GM18867 (cell line): ENCODE measurements around the gene STXBP5.
A peak's percentile ranks its signal among the peaks of the same experiment; 100 is the strongest.

Experiments
- ATAC-seq: cut with Tn5 transposase; IDR thresholded peaks from one replicate; pipeline ENCODE4 v1.9.1; 2021; ENCODE audit warnings: mild to moderate bottlenecking, moderate library complexity; ENCODE audit not compliant: unreplicated experiment

The STXBP5 gene

DNA sequence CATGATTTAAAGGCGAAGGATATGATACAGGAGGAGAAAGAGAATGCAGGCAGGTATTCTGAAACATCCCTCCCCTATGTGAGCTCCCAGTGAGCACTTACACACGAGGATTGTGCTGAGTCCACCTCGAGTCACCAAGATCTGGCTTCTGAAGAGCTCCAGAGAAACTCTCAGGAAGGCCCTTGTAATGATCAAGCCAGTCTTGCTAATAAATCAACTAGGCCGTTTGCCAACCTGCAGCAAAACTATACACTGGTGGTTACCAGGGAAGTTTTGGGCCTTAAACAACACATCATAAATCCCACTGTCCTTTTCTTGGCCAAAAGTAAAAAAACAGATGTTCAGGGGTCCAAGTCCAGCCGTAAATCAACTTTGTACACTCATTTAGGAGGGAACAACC is 79.2 kb downstream of the STXBP5 start:
- ATAC-seq, result no peak

DNA sequence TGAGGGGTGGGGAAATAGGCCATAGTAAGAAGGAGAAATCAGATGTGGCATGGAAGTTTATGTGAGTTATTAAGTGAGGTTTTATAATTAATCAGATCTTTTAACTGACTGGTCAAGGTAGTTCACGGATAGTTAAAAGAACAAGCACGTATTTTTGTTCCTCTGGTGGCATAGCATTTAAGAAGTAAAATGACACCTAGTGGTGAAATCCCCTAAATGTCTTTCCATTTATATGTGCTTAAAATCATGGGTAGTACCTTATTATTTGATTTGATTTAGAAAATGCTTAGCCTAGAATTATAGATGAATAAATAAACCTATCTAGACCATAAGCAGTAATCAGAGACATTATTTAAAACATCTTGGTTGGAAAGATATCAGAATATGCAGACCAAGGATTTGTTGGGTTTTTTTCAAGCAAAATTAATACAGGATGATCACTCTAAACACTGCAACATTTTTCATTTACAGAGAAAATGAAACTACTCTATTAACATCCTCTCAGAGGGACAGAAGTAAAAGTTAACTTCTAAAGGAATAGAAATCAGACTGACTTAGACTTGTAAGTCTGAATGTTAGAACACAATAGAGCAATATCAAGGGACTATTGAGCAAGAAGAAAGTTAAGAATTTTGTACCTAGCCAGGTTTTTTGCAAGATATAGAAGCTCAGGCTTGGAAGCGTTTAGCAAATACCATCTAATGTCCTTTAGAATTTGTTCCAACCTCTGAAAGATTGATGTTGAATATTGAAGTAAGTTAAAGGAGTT is 81.1 kb downstream of the STXBP5 start:
- ATAC-seq, result peak; percentile 76

DNA sequence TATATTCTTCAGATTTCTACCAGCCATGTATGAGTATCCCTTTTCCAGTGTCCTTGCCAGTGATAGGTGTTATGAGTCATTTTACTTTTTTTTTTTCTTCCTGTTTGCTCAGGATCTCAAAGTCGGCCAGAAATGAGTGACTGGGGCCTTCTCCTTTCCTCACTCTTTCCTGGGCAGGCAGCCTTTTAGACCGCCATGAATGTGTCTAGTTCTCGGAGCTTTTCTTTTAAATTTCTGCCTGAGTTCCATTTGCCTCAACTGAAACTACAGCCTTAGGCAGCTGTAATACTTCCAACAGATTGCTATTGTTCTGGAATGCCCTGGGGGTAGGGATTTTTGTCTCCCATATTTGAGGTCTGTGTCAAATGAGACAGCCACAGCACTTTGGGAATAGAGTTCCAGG is 83.7 kb downstream of the STXBP5 start:
- ATAC-seq, result no peak

DNA sequence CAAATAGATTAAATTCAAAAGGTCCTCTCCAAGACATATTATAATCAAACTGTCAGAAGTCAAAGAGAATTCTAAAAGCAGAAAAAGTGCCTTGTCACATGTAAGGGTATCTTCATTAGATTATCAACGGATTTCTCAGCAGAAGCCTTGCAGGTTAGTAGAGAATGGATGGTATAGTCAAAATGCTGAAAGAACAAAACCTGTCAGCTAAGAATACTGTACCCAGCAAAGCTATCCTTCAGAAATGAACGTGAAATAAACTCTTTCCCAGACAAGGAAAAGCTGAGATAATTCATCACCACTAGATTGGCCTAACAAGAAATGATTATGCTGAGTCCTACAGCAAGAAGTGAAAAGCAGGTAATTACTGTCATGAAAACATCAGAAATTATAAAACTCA is 92.9 kb downstream of the STXBP5 start:
- no peak for ATAC-seq

DNA sequence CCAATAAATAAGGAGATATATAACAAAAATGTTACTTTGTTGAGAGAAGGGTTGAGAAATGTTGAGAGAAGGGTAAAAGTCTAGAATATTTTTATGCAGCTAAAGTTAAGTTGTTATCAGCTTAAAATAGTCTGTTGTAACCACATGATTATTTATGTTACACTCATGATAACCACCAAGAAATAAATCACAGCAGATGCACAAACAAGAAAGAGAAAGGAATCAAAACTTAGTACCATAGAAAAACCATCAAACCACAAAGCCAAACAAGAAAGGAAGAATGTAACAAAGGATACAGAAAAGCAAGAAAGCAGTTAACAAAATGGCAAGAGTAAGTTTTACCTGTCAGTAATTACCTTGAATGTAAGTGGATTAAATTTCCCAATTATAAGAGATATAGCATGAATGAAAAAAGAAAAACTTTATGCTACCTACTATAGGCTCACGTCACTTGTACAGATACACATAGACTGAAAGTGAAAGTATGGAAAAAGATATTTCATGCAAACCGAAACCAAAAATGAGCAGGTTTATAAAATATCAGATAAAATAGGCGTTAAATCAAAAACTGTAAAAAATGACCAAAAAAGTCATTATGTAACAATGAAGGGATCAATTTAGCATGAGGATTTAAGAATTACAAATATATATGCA is 93.6 kb downstream of the STXBP5 start:
- ATAC-seq, result no peak

DNA sequence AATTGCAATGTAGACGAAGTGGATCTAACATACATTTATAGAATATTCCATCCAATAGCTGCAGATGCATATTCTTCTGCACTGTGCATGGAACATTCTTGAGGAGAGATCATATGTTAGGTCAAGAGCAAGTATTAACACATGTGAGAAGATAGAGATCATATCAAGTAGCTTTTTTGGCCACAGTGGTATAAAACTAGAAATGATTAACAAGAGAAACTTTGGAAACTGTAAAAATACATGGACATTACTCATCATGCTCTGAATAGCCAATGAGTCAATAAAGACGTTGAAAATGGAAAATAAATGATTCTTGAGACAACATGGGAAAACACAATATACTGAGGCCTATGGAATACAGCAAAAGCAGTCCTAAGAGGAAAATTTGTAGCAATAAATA is 94.2 kb downstream of the STXBP5 start:
- ATAC-seq, result no peak

DNA sequence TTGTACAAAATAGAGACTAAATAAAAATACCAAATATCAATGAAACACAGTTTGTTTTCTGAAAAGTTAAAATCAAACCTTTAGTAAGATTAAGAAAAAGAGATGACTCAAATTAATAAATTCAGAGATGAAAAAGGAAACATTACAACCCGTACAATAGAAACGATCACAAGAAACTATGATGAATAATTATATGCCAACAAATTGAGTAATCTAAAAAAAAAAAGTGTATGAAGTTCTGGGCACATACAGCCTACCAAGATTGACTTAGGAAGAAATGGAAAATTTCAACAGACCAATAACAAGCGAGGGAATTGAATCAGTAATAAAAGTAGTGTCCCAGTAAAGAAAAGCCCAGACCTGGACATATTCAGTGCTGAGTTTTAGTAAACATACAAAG is 94.8 kb downstream of the STXBP5 start:
- ATAC-seq, result no peak

DNA sequence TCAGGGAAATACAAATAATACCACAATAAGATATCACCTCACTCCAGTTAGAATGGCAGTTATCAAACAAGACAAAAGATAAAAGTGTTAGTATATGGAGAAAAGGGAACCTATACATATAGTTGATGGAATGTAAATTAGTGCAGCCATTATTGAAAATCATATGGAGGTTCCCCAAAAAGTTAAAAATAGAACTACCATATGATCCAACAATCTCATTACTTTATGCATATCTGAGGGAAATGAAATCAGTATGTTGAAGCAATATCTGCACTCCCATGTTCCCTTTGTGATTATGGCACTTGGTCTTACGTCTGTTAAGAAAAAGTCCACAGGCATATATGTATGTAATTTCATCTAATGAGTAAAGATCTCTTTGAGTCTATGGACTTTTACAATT is 96.9 kb downstream of the STXBP5 start:
- no peak for ATAC-seq

DNA sequence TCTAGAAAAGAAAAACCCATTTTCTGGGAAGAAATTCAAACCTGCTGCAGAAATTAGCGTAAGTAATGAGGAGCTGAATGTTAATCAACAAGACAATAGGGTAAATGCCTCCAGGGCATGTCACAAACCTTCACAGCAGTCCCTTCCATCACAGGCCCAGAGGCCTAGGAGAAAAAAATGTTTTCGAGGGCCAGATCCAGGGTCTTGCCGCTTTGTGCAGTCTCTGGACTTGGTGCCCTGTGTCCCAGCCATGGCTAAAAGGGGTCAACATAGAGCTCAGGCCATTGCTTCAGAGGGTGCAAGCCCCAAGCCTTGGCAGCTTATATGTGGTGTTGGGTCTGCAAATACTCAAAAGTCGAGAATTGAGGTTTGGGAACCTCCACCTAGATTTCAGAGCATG is 99.8 kb downstream of the STXBP5 start:
- no peak for ATAC-seq

DNA sequence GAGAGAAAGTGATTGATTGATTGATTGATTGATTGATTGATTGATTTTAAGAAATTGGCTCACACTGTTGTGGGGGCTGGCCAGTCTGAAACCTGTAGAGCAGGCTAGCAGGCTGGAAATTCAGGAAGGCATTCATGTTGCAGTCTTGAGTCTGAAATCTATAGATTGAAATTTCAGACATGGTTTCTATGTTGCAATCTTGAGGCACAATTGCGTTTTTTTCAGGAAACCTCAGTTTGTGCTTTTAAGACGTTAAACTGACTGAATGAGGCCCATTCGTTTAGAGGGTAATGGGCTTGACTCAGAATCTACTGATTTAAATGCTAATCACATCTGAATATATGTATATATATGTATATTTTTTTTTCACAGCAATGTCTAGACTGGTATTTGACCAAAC is 106.3 kb downstream of the STXBP5 start:
- ATAC-seq, result no peak

DNA sequence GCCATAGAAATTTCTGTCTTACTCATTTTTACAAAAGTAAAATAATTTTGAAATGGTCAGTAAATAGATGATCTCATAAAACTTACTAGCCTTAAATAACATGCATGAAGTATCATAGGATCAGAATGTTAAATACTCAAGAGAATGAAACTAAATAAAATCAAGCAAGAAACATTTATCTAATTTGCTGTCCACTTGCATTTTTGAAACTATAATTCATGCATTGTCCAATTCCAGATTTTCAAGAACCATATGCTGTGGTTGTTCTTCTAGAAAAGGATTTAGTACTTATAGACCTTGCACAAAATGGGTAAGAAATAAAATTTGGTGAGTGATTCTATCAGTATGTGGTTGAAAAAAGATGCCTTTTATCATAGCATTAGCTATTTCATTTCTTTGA is 107.0 kb downstream of the STXBP5 start:
- ATAC-seq, result no peak

DNA sequence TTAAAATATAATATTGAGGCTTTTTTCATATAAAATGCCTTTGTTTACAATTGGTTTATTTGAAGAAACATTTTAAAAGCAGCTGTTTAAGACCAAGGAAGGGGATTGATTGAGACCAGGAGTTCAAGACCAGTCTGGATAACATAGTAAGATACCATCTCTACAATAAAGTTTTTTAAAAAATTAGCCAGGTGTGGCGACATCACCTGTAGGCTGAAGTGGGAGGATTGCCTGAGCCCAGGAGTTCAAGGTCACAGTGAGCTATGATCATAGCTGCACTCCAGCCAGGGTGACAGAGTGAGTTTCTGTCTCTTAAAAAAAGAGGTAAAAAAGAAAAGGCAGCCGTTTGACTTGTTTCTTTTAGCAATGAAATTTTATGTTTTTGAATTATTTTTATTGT is 117.0 kb downstream of the STXBP5 start:
- ATAC-seq, result no peak

DNA sequence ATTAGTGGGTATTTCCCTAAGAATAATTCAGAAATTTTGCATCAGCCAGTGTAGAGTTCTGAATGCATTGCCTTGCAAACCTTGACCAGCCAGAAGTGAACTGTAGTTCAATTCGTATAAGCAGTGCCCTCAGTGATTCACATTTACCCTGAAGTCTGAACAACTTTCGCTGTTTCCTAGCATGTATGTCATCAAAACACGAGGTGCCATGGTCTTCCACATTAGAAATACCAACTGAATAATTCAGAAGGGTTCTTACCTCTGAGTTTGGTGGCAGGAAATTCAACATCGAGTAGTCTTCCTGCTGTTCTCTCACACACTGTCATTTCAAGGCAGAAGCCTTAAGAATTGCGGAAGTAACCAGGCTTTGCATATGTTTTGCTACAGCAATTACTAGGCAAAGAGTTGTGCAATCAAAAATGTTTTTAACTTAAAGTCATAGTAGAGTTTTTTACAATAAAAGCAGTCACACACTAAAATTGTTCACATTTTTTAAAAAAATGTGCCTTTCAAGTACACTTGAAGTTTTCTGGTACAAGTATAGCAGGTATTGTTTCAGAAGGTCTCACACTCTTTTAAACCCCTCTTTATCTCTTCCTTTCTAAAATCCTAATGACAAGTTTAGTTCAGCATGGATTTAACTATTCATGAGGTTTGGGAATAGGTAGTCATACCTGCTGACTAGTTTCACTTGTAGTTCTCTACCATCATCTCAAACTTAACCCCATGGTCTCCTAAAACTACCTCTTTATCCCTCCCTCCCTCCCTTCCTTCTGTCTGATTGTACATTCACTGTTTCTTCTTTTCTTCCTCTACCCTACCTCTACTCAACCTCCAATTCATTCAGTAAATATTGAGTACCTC is 118.3 kb downstream of the STXBP5 start:
- peak; percentile 99 for ATAC-seq

DNA sequence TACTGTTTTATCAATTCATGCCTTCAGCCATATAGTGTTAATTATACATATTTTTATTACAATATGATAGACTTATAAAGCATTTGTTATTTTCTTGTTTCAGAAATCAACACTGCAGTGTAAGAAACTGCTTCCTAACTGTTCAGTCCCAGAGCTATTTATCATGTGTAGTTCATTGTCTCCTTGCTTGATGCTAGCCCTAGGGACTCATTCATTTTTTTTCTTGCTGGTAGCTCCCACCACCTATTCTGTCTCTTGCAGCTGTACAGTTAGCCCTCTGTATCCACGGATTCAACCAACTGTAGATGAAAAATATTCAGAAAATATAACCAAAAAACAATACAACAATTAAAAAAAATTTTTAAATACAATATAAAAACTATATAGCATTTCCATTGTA is 121.3 kb downstream of the STXBP5 start:
- no peak for ATAC-seq

DNA sequence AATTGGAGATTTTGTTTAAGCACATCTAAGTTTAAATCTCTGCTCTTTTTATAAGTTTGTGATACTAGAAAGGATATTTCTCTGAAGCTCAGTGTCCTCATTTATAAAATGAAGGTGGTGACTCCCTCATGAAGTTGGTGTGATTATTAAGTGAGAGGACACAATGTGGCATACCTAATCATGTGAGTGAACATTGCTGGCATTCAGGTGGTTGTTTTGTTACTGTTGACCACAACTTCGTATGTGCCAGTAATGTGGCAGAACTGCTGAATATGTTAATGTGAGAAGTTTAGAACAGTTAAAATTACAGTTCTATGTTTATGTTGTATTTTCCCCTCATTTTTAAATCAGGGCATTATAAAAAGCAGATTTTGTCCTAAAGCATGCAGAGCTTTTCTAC is 127.2 kb downstream of the STXBP5 start:
- ATAC-seq, result no peak

DNA sequence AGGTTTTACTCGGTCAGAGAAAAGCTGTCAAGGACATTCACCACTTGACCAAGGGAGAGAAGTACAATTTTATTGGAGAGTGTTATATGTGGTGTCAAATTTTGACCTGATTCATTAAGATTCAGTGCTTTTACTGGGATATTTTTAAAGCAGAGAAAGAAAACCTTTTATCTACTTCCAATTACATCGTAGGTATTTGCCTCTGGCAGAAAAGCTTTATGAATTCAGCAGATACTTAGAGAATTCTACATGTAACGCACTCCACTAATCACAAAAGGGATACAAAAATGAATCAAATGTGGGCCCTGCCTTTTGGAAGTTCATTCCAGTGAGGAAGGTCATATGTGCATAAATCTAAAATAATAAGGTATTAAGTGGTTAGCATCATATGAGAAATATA is 133.7 kb downstream of the STXBP5 start:
- no peak for ATAC-seq

DNA sequence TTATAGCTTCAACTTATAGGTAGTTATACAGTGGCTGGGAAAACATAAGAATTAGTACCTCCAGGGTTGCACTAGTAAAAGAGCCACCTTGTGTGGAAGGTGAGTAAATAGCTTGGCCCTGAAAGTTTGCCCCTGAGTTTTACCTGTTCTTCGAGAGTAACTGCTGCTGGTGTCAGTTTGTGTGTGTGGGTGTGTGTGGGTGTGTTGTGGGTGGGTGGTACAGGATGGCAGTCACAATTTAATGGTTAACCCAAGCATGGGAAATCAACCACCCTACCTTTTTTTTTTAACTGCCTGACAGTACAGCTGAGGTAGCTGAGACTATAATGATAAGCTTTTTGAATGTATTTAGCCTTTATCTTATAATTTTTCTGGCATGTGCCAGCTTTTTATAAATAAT is 137.3 kb downstream of the STXBP5 start:
- no peak for ATAC-seq

DNA sequence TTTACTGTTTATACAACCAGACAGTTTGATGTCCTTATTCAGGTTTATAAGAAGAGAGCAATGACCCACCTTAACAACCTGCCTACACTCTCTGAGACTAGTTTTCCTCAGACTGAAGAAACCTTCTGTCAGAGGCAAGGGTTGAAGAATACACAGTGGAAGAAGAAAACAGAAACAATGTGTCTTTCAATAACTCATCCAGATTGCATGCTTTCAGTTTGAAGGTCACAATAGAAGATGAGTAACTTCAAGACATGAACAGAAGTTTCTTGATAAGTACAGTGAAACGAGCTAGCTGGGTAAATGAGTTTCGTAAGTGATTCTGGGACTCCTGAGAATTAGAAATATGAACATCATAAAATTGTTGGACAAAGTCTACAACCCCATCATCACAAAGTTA is 141.7 kb downstream of the STXBP5 start:
- ATAC-seq, result no peak

DNA sequence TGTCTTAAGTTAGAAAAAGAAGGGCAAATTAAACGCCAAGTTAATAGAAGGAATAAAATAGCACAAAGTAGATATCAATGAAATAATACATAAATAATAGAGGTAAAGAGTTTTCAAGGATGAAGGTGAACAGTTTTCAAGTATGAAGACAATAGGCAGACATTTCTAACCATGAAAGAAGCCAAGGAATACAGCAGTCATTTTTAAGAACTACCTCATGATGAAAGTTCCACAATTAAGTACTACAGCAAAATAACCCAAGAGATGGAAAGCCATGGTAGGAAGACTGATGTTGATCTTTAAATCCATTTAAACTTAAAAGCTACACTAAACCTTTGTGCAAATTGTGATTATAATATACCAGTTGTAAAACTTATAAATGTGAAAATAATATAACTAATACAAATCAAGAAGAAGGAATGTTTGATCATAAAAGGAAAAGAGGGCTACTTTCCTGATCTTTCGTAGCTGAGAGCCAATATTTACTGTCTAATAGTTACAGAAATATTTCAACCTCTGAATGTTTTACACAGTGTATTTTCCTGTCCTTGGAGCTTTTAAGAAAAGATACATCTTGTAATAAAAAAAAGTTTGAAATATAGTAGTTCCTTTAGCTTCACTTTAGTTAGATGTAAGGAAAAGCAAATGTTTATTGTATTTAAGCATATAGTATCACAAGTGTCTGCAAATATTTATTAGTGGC is 143.1 kb downstream of the STXBP5 start:
- ATAC-seq, result no peak

DNA sequence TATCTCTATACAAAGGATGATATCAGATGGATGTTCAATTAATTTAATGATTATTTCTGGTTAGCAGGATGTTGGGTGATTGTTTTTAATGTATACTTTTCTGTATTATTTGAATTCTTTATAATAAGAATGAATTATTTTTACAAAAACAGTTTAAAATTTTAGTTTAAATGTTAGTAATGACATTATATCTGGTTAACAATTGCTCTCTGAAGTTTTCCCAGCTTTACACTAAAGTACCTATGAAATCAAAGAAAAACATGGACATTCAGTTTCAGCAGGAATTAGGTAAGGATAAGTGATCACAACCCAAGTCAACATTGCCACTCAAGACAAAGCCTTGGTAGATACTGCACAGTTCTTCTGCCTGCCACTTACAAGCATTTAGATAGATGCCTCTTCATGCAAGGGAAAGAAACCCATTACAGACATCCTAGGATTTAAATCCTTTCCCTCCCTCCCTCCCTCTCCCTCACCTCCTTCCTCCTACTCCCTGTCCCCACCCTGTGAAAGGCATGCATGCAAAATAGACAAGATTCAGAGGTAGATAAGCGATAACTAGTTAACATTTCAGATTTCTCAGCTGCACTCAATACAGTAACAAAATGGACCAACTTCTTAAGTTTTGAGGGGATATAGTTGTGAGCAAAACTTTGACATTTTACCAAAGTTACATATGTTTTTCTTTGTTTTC is 143.8 kb downstream of the STXBP5 start:
- ATAC-seq, result no peak
